SIG-M5 (cell line): ENCODE measurements around the gene OPCML.

Experiments used
- DNase-seq: peaks from one replicate; lab custom pipeline; 2025; lab: John Stamatoyannopoulos, UW

The OPCML gene

GRCh38 chr11:132937016-132937415, 595.3 kb downstream of the OPCML start:
- DNase-seq: no peak

- DNase-seq: no peak
These were observed 596.9 kb downstream of the OPCML start for GRCh38 chr11:132935383-132935782.

GRCh38 chr11:132933703-132934102, 598.6 kb downstream of the OPCML start:
- DNase-seq: no peak

GRCh38 chr11:132925825-132926469, 606.4 kb downstream of the OPCML start:
- no peak for DNase-seq

- no peak for DNase-seq
These were observed 610.7 kb downstream of the OPCML start for GRCh38 chr11:132921597-132921996.

GRCh38 chr11:132920451-132921096, 611.7 kb downstream of the OPCML start:
- no peak for DNase-seq

GRCh38 chr11:132914600-132914999, 617.7 kb downstream of the OPCML start:
- DNase-seq: no peak

GRCh38 chr11:132913886-132914285, 618.4 kb downstream of the OPCML start:
- DNase-seq: no peak

- DNase-seq: no peak
These were observed 619.0 kb downstream of the OPCML start for GRCh38 chr11:132913295-132913694.

GRCh38 chr11:132911186-132911585, 621.1 kb downstream of the OPCML start:
- DNase-seq: no peak

- no peak for DNase-seq
These were observed 622.1 kb downstream of the OPCML start for GRCh38 chr11:132910011-132910760.

GRCh38 chr11:132909021-132909606, 623.2 kb downstream of the OPCML start:
- DNase-seq: no peak

- DNase-seq: no peak
These were observed 623.9 kb downstream of the OPCML start for GRCh38 chr11:132908414-132908810.

GRCh38 chr11:132907651-132908413, 624.5 kb downstream of the OPCML start:
- no peak for DNase-seq

- no peak for DNase-seq
These were observed 627.7 kb downstream of the OPCML start for GRCh38 chr11:132904607-132905006.

GRCh38 chr11:132904091-132904490, 628.2 kb downstream of the OPCML start:
- DNase-seq: no peak

GRCh38 chr11:132901638-132902471, 630.4 kb downstream of the OPCML start:
- no peak for DNase-seq

- DNase-seq: no peak
These were observed 633.6 kb downstream of the OPCML start for GRCh38 chr11:132898676-132899075.

- no peak for DNase-seq
These were observed 634.3 kb downstream of the OPCML start for GRCh38 chr11:132898021-132898420.

GRCh38 chr11:132895340-132895739, 637.0 kb downstream of the OPCML start:
- DNase-seq: no peak

GRCh38 chr11:132894606-132895005, 637.7 kb downstream of the OPCML start:
- DNase-seq: no peak
